Vagina (tissue), 2 donors: ENCODE results near the gene GSTA2. TPM values are rescaled to one million over a fixed set of nuclear protein-coding genes. Genes with fewer than 3 reads are reported as not detected.

Experiments
- DNase-seq, 2 donors: peaks; one replicate each; pipeline ENCODE4 v3.0.0-alpha.2; 2017; ENCODE audit errors: extremely low spot score in 2 of 2
- H3K27ac ChIP-seq: fragments of 200-600 bp; sonication (generic); one replicate; pipeline ENCODE4 v1.5.1; 2019
- H3K27me3 ChIP-seq: fragments of 200-600 bp; sonication (generic); one replicate; pipeline ENCODE4 v1.5.1; 2019
- H3K36me3 ChIP-seq, 2 donors: fragments of 200-600 bp; sonication (generic); one replicate each; pipeline ENCODE4 v1.5.1; 2017 to 2019
- H3K4me1 ChIP-seq: fragments of 200-600 bp; sonication (generic); one replicate; pipeline ENCODE4 v1.5.1; 2019
- H3K4me3 ChIP-seq, 2 donors: fragments of 200-600 bp; sonication (generic); 1 replicate in 1 of 2; 2 replicates in 1 of 2; pipeline ENCODE4 v1.5.1; 2016 to 2019
- H3K9me3 ChIP-seq: fragments of 200-600 bp; sonication (generic); one replicate; pipeline ENCODE4 v1.5.1; 2019
- POLR2A ChIP-seq, 2 donors: fragments of 450-650 bp; IDR thresholded peaks; one replicate each; pipeline ENCODE4 v1.6.1; 2017; ENCODE audit warnings: antibody characterized with exemption in 2 of 2, mild to moderate bottlenecking in 2 of 2, moderate library complexity in 2 of 2
- POLR2AphosphoS5 ChIP-seq, 2 donors: sonication (generic); formaldehyde crosslinking; IDR thresholded peaks; one replicate each; pipeline ENCODE4 v1.9.0; 2017; ENCODE audit warnings: antibody characterized with exemption in 2 of 2, mild to moderate bottlenecking in 2 of 2, low read depth in 1 of 2; ENCODE audit not compliant: insufficient read depth in 1 of 2
- intact Hi-C: fragments of 100-400 bp; cut with DNase I; formaldehyde crosslinking; loops from one replicate; pipeline ENCODE4 v1.15.1; 2023
- total RNA-seq: library from RNA; depleted of rRNA; stranded (reverse); fragments of >200 nt; gene quantifications from one replicate; pipeline ENCODE4 v1.2.3, GENCODE V29; 2016
- TF ChIP-seq, protein P1 (sequence below), 3 experiments: fragments of 450-650 bp in 2 of 3; fragments of 200-600 bp in 1 of 3; sonication (generic) in 1 of 3; IDR thresholded peaks; one replicate each; pipeline ENCODE4 v1.5.1; 2017 to 2019; ENCODE audit warnings: antibody characterized with exemption in 3 of 3, mild to moderate bottlenecking in 2 of 3, moderate library complexity in 2 of 3

The GSTA2 gene
- total RNA-seq, 1 donor from 2014 or later: not detected

- Histone ChIP-seq H3K9me3 (no peaks in the 10 kb centered on the region), H3K4me3 (no peak overlapping the region), H3K27ac (no peak overlapping the region), H3K4me1 (no peaks in the 10 kb centered on the region), H3K27me3 (no peaks in the 10 kb centered on the region), H3K36me3 (no peaks in the 10 kb centered on the region)
- intact Hi-C loops: no loop called here
- TF ChIP-seq, protein P1, sequence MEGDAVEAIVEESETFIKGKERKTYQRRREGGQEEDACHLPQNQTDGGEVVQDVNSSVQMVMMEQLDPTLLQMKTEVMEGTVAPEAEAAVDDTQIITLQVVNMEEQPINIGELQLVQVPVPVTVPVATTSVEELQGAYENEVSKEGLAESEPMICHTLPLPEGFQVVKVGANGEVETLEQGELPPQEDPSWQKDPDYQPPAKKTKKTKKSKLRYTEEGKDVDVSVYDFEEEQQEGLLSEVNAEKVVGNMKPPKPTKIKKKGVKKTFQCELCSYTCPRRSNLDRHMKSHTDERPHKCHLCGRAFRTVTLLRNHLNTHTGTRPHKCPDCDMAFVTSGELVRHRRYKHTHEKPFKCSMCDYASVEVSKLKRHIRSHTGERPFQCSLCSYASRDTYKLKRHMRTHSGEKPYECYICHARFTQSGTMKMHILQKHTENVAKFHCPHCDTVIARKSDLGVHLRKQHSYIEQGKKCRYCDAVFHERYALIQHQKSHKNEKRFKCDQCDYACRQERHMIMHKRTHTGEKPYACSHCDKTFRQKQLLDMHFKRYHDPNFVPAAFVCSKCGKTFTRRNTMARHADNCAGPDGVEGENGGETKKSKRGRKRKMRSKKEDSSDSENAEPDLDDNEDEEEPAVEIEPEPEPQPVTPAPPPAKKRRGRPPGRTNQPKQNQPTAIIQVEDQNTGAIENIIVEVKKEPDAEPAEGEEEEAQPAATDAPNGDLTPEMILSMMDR (IDR thresholded peaks at IDR 0.05): no peak
- TF ChIP-seq POLR2A (IDR thresholded peaks at IDR 0.05): no peak
- TF ChIP-seq POLR2AphosphoS5 (IDR thresholded peaks at IDR 0.05; ENCODE audit: insufficient read depth in 1 of 2, low read depth in 1 of 2): no peak
- DNase-seq: no peak
These were observed 28.2 kb downstream of the GSTA2 start for GRCh38 chr6:52735071-52735470.

GRCh38 chr6:52734072-52734471 lies 29.2 kb downstream of the GSTA2 start:
- intact Hi-C loops: no loop called here
- no peaks in the 10 kb centered on the region for H3K36me3 ChIP-seq
- H3K4me3 ChIP-seq: no peak overlapping the region
- no peaks in the 10 kb centered on the region for H3K4me1 ChIP-seq
- H3K9me3 ChIP-seq: no peaks in the 10 kb centered on the region
- H3K27ac ChIP-seq: no peak overlapping the region
- no peak for DNase-seq
- H3K27me3 ChIP-seq: no peaks in the 10 kb centered on the region
- TF ChIP-seq, protein P1 (IDR thresholded peaks at IDR 0.05): no peak
- TF ChIP-seq POLR2A (IDR thresholded peaks at IDR 0.05): no peak
- no peak for TF ChIP-seq POLR2AphosphoS5 (IDR thresholded peaks at IDR 0.05; ENCODE audit: insufficient read depth in 1 of 2, low read depth in 1 of 2)

DNA sequence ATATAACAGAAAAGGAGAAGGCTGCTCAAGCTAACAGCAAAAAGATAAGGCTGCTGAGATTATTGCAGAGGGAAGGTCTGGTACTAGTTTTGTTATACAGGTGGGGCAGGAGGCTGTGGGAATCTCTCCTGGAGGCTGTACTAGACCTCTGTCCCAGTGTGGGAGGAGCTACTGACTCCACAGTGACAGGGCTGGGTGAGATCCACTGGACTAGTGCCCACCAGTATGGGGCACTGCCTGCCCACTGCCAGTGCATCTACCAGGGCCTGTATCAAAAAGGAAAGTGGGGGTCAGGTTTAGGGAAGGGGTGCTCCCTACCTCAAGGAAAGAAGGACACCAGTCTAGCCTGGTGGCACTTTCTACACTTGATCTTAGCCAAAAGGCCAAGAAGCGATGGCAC lies 30.1 kb downstream of the GSTA2 start:
- no peak for DNase-seq
- intact Hi-C loops: no loop called here
- Histone ChIP-seq H3K27me3 (no peaks in the 10 kb centered on the region), H3K4me1 (no peaks in the 10 kb centered on the region), H3K4me3 (no peak overlapping the region), H3K36me3 (no peaks in the 10 kb centered on the region), H3K27ac (no peak overlapping the region), H3K9me3 (no peaks in the 10 kb centered on the region)
- TF ChIP-seq, protein P1 (IDR thresholded peaks at IDR 0.05): no peak
- TF ChIP-seq POLR2AphosphoS5 (IDR thresholded peaks at IDR 0.05; ENCODE audit: insufficient read depth in 1 of 2, low read depth in 1 of 2): no peak

DNA sequence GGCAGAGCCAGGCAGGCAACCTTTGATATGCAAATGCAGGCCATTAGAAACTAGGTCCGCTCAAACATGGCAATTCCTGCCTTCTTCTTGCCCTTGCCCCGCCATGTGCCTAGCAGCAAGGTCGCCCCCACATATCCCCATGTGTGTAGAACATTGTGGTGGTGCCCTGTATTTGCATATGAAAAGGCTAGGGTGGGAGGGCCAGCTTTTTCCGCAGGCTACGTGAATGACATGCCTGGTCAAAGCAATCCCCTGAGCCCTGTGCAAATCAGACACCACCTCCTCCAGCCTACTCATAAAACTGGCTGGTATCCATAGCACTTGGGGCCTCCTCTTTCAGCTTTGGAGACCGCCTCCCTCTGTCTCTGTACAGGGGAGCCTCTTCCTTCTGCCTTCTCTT lies 31.6 kb downstream of the GSTA2 start:
- no peak for TF ChIP-seq POLR2A (IDR thresholded peaks at IDR 0.05)
- TF ChIP-seq, protein P1 (IDR thresholded peaks at IDR 0.05): no peak
- no peak for TF ChIP-seq POLR2AphosphoS5 (IDR thresholded peaks at IDR 0.05; ENCODE audit: insufficient read depth in 1 of 2, low read depth in 1 of 2)
- H3K4me1 ChIP-seq: no peaks in the 10 kb centered on the region
- no peak for DNase-seq
- H3K27ac ChIP-seq: no peak overlapping the region
- no peaks in the 10 kb centered on the region for H3K27me3 ChIP-seq
- no peaks in the 10 kb centered on the region for H3K36me3 ChIP-seq
- intact Hi-C loops: no loop called here
- no peak overlapping the region for H3K4me3 ChIP-seq
- H3K9me3 ChIP-seq: no peaks in the 10 kb centered on the region

DNA sequence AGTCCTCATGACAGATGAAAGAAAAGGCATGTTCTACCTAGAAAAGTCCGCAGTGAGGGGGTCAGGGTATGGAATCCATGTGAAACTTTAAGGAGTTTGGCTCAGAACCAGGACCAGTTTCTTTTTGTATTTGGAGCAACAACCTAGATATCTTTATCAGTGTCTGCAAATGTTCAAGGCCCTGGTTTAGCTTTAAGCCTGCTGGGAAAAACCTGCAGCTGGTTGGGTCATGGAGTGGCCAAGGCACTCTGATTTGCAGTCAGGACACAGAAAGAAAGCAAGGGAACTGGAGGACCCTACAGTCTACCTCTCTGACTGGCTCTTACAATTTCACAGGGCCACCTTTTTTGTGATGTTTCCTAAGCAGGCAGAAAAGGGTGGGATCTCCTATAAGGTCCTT lies 33.7 kb downstream of the GSTA2 start:
- H3K27me3 ChIP-seq: no peaks in the 10 kb centered on the region
- H3K4me3 ChIP-seq: no peak overlapping the region
- intact Hi-C loops: no loop called here
- no peaks in the 10 kb centered on the region for H3K36me3 ChIP-seq
- TF ChIP-seq POLR2AphosphoS5 (IDR thresholded peaks at IDR 0.05; ENCODE audit: insufficient read depth in 1 of 2, low read depth in 1 of 2): no peak
- TF ChIP-seq, protein P1 (IDR thresholded peaks at IDR 0.05): no peak
- no peak for TF ChIP-seq POLR2A (IDR thresholded peaks at IDR 0.05)
- no peak overlapping the region for H3K27ac ChIP-seq
- DNase-seq: peak in 1 of 2 donors; percentile 58
- no peaks in the 10 kb centered on the region for H3K9me3 ChIP-seq
- H3K4me1 ChIP-seq: peaks cover 9% of the 10 kb centered on the region
